G401 (cell line): ENCODE results near the gene TIE1. TPM values are rescaled to one million over a fixed set of nuclear protein-coding genes. Genes with fewer than 3 reads are reported as not detected.
A peak's percentile ranks its signal among the peaks of the same experiment; 100 is the strongest.

Experiments
- DNase-seq: peaks from one replicate; pipeline ENCODE4 v3.0.0-alpha.2; 2015; ENCODE audit warnings: low spot score
- in situ Hi-C: cut with HindIII; loops from 2 replicates; pipeline ENCODE4 v1.10.0; 2016; ENCODE audit warnings: low sequenced_read_pairs, mixed read lengths
- total RNA-seq: library from RNA; depleted of rRNA; stranded (reverse); fragments of >200 nt; shearing (Covaris generic); gene quantifications from 2 replicates; pipeline ENCODE4 v1.2.3, GENCODE V29; 2014

Gene TIE1
- total RNA-seq, 1 experiment from 2014 or later: not detected

DNA sequence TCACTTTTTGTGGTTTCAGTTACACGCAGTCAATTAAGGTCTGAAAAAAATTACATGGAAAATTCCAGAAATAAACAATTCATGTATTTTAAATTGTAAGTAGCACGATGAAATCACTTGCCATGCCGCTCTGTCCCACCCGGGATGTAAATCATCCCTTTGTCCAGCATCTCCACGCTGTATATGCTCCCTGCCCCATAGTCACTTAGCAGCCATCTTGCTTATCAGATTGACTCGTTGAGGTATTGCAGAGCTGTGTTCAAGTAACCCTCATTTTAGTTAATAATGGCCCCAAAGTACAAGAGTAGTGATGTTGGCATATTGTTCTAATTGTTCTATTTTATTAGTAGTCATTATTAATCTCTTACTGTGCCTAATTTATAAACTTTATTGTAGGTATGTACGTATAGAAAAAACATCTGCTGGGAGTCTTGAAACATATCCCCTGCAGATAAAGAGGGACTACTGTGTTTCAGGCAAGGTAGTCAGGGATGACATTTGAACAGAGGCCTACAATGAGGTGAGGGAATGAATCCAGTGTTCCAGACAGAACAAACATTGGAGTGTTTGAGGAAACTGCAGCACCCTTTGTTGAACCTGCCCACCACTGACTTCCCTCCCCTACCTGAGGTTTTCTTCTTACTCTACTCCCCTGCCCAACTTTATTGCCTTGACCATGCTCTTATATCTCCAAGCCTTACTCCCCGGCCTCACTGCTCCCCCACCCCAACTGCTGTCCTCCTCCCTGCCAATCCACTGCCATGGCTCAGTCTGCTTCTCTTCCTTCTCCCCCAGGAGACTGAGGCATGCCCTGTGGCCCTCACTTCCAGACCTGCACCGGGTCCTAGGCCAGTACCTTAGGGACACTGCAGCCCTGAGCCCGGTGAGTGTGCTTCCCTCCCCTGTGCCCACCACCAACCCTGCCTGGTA lies 50.9 kb downstream of the TIE1 start:
- no peak for DNase-seq
- in situ Hi-C loops: no loop called here

DNA sequence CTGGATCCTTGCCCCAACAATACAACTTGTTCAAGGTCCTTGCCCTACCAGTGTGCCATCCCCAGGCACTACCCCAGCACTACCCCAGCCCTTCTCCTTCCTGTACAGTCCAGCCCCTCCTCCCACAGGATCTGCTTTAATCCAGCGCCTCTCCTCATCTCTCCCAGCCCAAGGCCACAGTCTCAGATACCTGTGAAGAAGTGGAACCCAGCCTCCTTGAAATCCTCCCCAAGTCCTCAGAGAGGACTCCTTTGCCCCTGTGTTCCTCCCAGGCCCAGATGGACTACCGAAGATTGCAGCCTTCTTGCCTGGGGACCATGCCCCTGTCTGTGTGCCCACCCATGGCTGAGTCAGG lies 51.5 kb downstream of the TIE1 start:
- in situ Hi-C loops: no loop called here
- DNase-seq: no peak

DNA sequence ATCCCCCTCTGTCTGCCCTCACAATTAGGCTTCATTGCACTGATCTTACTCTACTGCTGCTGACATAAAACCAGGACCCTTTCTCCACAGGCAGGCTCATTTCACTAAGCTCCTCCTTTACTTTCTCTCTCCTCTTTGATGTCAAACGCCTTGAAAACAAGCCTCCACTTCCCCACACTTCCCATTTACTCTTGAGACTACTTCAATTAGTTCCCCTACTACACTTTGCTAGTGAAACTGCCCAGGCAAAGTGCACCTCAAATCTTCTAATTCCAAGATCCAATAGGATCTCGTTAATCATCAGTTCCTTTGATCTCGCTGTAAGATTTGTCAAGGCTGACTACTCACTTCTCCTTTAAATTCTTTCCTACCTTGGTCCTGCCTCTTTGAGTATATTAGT lies 52.1 kb downstream of the TIE1 start:
- in situ Hi-C loops: no loop called here
- DNase-seq: no peak

DNA sequence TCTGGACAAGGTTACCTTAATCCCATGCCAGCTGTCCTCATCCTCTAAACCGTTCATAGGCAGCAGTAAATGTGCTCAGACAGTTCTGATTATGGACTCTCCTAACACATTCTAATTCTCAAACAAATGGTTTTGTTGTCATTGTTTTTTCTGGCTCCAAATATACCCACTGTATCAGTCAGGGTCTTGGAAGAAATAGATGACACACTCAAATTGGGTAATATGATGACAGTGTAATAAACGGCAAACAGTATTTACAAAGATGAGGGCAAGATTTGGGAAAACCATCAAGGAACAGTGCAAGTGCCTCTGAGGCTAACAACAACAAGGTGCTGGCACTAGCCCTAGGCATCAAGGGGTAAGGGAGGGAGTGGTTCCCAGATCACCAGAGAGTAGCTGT lies 53.7 kb downstream of the TIE1 start:
- in situ Hi-C loops: no loop called here
- no peak for DNase-seq

DNA sequence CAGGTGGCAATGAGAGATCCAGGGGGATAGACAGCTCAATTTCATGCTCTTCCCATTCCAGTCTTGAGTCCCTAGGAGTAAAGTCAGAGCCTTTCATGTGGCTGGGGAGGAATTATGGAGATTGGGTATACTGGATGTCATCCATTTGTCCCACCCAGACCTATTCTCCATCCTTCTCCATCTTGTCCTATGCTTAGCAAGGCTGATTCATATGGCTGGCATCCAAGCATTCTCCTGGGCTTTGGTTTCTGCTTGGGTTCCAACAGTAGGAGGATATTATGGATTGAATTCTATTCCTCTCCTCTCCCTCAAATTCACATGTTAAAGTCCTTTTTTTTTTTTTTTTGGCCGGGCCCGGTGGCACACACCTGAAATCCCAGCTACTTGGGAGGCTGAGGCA lies 54.2 kb downstream of the TIE1 start:
- no peak for DNase-seq
- in situ Hi-C loops: no loop called here

DNA sequence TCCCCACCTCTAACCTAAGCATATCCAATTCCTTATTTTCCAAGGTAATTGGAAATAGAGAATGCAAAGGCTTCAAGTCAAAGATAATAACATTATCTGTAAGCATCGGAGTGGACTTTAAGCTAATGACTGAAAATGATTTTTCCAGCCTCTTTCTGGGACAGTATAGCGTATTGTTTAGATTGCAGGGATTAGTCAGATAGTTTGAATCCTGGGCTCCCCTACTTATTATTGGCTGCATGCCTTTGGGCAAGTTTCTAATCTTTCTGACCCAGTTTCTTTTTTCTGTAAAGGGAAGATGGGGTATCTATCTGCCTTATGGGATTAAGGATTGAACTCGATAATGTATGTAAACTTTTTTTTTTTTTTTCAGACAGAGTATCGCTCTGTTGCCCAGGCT lies 56.5 kb downstream of the TIE1 start:
- DNase-seq: no peak
- in situ Hi-C loops: no loop called here

DNA sequence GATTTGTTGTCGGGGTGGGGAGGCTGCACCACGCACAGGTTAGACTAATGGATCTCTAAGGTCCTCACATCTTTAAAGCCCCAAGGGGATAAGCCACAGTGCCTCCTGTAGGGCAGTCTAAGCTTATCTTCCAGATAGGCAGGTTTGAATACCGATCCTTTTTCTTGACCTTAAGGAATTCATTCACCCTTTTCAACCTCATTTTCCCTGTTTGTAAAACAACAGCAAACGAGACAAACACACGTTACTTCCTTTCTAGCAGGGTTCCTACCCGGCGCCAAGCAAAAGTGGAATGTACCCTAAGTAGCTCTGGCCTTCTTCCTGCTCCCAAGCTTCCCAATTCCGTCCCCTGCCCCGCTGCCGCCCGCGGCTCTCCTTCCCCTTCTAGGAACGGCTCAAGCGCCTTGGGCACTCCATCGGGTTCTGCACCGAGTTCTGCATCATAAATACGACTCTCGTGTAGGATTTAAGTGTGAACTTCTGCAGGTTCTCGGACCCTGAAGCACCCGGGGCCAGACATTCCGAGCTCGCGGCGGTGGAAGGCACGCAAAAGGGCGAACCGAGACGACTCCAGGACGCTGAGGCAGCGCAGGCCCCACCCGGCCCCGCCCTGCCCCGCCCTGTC lies 57.5 kb downstream of the TIE1 start:
- in situ Hi-C loops: no loop called here
- DNase-seq: peak; percentile 41

DNA sequence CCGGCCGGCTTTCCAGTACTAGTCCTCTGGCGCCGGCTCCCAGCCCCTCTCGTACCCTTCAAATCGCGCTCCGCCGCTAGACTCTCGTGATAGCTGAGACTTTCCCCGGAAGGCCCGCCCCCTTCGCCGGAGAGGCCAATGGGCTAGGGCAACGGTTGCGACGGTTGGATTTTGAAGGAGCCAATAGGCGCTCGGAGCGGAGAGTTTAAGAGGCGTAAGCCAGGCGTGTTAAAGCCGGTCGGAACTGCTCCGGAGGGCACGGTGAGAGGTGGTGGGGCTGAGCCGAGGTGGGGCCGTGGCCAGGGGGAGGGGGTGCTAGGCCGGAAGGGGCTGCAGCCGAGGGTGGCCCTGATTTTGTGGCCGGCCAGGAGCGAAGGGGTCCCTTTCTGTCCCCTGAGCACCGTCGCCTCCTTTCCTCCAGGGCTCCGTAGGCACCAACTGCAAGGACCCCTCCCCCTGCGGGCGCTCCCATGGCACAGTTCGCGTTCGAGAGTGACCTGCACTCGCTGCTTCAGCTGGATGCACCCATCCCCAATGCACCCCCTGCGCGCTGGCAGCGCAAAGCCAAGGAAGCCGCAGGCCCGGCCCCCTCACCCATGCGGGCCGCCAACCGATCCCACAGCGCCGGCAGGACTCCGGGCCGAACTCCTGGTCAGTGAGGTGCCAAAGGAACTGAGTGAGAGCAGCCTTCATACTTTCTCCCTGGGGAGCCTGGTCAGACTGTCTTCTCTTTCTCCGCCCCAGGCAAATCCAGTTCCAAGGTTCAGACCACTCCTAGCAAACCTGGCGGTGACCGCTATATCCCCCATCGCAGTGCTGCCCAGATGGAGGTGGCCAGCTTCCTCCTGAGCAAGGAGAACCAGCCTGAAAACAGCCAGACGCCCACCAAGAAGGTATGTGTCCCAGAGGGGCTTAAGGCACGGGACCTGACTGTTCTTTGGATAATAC lies 58.2 kb downstream of the TIE1 start, which contains the start of gene CDC20:
Gene CDC20, plus strand, starts transcription at position 236 of the 948 bp plus-strand sequence. Its CDS starts 235 bp downstream, at position 471.
- peak; percentile 97 for DNase-seq
- in situ Hi-C loops: no loop called here

DNA sequence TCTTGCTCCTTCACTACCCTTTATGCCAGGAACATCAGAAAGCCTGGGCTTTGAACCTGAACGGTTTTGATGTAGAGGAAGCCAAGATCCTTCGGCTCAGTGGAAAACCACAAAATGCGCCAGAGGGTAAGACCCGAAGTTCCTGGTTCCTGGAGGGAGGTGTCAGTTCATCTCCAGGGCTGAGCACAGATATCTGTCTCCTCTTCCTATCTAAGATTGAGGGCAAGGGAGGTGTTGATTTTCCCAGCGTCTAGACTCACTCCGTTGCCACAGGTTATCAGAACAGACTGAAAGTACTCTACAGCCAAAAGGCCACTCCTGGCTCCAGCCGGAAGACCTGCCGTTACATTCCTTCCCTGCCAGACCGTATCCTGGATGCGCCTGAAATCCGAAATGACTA lies 58.9 kb downstream of the TIE1 start:
- in situ Hi-C loops: no loop called here
- DNase-seq: no peak

DNA sequence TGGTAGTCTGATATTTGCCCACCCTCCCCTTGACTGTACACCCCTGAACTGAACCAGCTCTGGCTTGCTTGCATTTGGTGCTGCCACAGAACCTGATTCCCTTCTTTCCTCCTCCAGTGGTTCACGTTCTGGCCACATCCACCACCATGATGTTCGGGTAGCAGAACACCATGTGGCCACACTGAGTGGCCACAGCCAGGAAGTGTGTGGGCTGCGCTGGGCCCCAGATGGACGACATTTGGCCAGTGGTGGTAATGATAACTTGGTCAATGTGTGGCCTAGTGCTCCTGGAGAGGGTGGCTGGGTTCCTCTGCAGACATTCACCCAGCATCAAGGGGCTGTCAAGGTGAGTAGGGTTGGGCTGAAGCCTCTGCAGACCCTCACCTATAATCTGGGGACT lies 59.8 kb downstream of the TIE1 start:
- in situ Hi-C loops: no loop called here
- DNase-seq: no peak

DNA sequence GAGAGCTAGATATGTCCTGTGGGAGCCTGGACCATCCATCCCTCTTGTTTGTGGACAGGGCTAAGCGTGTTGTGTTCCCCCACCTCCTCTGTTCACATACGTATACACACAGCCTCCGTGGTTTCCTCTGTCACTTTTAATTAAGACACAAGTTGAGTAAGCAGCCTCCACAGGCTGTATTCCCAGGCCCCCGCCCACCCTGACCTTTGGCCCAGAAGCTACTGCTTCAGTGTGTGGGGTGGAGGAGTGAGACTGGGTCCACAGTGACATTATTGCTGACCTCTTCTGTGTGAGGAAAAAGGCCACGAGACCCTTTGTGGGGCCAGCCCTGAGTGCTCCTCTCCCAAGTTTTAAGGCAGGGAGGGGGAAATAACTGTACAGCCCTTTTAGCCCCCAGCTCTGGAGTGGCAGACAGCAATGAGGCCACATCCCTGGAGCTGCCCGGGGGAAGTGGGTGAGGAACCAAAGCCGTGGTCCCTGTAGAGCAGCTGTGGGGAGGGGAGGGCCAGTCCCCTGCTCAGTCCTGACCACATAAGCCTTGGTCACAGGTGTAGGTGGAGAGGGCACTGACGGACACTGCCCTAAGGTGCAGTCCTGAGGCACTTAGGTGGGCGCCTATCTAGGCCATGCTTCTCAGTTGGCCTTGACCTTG lies 62.6 kb downstream of the TIE1 start:
- no peak for DNase-seq
- in situ Hi-C loops: no loop called here

DNA sequence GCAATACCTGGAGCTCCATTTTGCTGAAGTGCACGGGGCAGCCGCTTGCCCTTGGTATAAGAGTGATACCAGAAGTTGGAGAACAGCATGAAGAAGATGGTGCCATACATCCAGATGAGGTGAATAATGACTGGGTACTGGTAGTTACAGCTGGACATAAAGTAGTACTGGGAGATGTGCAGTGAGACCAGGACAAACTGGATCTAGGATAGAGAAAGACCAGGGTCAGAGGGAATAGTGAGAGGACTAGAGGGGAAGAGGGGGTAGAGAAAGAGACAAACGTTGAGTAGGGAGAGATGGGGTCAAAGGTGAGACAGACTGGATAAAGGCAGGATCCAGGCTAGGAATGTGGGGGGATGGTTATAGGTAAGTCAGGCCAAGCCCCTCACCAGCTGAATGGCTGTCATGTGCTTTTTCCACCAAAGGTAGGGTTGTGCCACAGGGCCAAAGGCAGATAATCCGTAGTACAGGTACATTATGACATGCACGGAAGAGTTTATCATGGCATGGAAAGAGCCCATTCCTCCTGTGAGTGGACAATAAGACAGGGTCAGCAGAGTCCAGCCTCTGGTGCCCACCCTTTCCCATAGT lies 63.2 kb downstream of the TIE1 start:
- in situ Hi-C loops: no loop called here
- DNase-seq: no peak

DNA sequence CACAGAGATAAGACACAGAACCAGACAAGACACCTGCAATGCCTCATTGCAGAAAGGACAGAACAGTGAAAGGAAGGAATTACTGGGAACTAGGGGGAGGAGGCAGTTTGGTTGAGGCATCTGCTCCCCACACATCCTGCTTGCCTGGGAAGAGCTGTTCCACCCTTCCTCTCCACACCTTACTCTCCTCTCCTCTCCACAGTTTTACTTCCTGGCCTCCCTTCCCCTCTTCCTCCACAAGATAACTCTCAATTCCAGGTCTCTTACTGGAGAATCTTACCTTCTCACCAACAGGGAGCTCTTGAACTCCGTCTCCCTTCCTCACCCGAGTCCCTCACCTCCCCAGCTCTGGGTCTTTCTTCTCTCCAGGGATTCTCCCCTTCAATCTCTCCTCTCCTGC lies 64.9 kb downstream of the TIE1 start:
- DNase-seq: no peak
- in situ Hi-C loops: no loop called here

DNA sequence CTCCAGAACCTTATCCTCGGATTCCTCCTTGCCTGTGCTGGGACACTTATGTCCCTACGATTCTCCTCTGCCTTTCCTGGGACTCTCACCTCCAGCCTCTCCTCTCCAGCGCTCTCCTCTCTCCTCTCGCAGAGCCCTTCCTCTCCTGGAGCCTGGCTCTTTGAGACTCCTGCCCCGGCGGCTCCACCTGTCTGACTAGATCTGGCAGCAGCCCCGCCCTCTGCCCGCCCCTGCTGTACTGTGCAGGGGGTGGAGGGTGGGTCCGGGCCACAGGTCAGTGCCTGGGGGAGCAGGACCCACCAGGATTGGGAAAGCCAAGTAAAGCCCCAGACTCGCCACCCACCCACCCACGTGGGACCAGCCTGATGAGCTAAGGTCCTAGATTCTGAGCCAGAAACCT lies 65.4 kb downstream of the TIE1 start:
- in situ Hi-C loops: no loop called here
- DNase-seq: no peak

DNA sequence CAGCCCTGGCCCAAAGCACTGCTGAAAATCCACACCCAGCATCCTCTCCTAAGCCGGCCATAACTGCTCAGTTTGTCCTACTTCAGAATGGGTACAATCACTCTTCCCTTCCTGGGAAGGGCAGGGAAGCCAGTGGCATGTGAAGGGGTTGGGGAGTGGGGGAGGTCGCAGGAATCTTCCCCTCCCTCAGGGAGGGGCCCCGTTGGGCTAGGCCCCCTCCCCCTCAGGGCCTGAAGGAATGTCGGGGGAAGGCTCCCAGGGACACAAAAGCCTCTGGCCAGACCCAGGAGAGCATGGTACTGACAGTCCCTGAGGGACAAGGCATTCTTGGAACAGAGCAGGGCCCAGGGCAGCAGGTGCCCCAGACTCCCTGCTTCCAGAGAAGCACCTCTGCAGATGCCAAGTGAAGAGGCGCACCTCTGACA lies 65.8 kb downstream of the TIE1 start:
- in situ Hi-C loops: no loop called here
- no peak for DNase-seq

DNA sequence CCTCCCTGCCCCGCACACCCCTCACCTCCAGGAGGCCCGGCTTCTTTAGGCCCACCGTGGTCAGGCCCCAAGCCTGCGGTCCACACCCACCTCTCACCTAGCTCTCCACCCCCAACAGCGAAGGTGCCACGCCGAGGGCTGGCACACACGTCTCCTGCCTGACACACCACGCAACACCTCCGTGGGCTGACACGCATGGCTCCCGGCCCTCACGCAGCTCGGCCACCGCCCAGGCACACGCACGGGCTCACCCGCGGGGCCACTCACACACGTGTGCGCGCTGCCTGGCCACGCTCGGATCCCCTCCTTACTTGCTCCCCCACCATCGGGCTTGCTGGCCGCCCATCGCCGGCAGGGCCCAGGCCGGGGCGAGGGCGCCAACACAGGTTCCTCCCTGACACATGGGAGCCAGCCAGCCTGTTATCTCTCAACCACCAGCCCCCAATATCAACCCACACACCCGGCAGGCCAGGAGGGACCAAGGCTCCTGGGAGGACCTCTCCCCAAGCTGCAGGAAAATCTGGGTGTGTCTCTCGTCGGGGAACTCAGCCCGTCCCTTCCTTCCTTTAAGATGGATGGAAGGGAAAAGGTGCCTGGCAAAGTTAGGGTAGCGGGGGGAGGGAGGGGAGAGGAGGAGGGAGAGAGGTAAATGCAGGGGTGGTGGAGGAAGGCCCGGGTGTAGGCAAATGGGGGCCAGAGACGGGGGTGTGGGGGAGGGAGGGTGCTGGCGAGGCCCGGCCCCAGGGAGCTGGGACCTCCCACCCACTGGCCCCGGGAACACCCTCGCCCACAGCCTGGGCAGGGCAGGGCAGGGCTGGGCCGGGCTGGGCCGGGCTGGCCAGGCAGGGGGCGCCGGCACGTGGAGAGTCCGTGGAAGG lies 66.5 kb downstream of the TIE1 start:
- in situ Hi-C loops: no loop called here
- peak; percentile 16 for DNase-seq

DNA sequence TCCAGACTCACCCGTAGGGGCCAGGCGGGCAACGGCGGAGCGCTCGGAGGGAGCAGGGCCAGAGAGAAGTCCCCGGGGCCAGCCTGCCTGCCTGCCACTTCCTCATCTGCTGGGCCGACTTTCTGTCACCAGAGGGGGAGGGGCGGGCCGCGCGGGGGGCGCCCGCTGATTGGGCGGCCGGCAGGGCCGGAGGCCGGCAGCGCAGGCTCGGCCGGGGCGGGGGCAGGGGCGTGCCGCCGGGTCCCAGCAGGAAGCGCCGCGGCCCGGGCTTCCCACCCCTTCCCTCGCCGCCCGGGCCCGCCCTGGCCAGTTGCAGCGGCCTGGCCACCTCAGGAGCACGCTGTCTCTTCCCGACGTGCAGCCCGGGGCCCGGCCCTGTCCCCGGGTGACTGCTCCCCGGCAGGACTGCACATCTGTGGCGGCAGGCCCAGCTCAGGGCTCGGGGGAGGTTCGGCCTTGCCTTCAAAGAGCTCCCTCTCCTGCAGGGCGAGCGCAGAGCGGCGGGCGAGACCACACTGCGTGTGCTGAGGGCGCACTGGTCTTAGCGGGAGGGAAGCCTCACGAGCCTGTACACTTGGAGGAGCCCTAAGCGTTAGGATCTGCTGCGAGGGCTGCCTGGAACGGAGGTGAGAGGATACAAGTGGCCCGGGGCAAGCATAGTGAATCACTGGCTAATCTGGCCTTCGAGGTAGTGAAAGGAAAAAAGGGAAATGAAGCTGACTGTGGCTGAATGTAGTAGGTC lies 67.3 kb downstream of the TIE1 start, which contains the start of gene ELOVL1:
Gene ELOVL1, minus strand, starts transcription at position 108 of the 742 bp plus-strand sequence. CDS start 2,402 bp downstream, outside the sequence.
- peak; percentile 70 for DNase-seq
- in situ Hi-C loops: no loop called here
